Measurements from ENCODE around the gene HMGCS2.
"Not testable (repeated sequence)": the region's sequence is repeated elsewhere in the genome, so short reads cannot be mapped to it uniquely, and the experiment has no call there.

The HMGCS2 gene

GRCh38 chr1:119725626-119726025 lies 43.1 kb downstream of the HMGCS2 start:
- no peak for DNase-seq

- DNase-seq = no peak
Measured at GRCh38 chr1:119724611-119725218, 44.0 kb downstream of the HMGCS2 start.

- no peak for DNase-seq
Measured at GRCh38 chr1:119721896-119722295, 46.8 kb downstream of the HMGCS2 start.

- no peak for DNase-seq
Measured at GRCh38 chr1:119720866-119721440, 47.8 kb downstream of the HMGCS2 start.

- DNase-seq = no peak
Measured at GRCh38 chr1:119718972-119719371, 49.7 kb downstream of the HMGCS2 start.

GRCh38 chr1:119718409-119718808 lies 50.3 kb downstream of the HMGCS2 start:
- DNase-seq = no peak

GRCh38 chr1:119715542-119715941 lies 53.2 kb downstream of the HMGCS2 start:
- DNase-seq = peak; percentile 67

GRCh38 chr1:119714583-119714982 lies 54.1 kb downstream of the HMGCS2 start:
- DNase-seq = peak; percentile 22

- peak; percentile 32 for DNase-seq
Measured at GRCh38 chr1:119713749-119714456, 54.8 kb downstream of the HMGCS2 start.

- DNase-seq = peak; percentile 30
Measured at GRCh38 chr1:119713039-119713748, 55.5 kb downstream of the HMGCS2 start.

GRCh38 chr1:119712342-119713038 lies 56.2 kb downstream of the HMGCS2 start:
- DNase-seq = peak; percentile 98

GRCh38 chr1:119711804-119712341 lies 56.8 kb downstream of the HMGCS2 start, which contains the start of gene PHGDH:
Gene PHGDH, plus strand, starts transcription at chr1:119711934. Its CDS starts 89 bp downstream, at chr1:119712023.
- peak; percentile 95 for DNase-seq

GRCh38 chr1:119711356-119711803 lies 57.3 kb downstream of the HMGCS2 start:
- DNase-seq = not testable (repeated sequence)

GRCh38 chr1:119706599-119706998 lies 62.1 kb downstream of the HMGCS2 start:
- DNase-seq = not testable (repeated sequence)

- no peak for DNase-seq
Measured at GRCh38 chr1:119703666-119704450, 64.8 kb downstream of the HMGCS2 start.

GRCh38 chr1:119702384-119702783 lies 66.3 kb downstream of the HMGCS2 start:
- peak; percentile 87 for DNase-seq

- no peak for DNase-seq
Measured at GRCh38 chr1:119701659-119702058, 67.0 kb downstream of the HMGCS2 start.

- no peak for DNase-seq
Measured at GRCh38 chr1:119700326-119700725, 68.4 kb downstream of the HMGCS2 start.

Measured in fibroblast of skin of abdomen (primary cell).